ENCODE data around the gene FRMD4B.

Gene FRMD4B

DNA sequence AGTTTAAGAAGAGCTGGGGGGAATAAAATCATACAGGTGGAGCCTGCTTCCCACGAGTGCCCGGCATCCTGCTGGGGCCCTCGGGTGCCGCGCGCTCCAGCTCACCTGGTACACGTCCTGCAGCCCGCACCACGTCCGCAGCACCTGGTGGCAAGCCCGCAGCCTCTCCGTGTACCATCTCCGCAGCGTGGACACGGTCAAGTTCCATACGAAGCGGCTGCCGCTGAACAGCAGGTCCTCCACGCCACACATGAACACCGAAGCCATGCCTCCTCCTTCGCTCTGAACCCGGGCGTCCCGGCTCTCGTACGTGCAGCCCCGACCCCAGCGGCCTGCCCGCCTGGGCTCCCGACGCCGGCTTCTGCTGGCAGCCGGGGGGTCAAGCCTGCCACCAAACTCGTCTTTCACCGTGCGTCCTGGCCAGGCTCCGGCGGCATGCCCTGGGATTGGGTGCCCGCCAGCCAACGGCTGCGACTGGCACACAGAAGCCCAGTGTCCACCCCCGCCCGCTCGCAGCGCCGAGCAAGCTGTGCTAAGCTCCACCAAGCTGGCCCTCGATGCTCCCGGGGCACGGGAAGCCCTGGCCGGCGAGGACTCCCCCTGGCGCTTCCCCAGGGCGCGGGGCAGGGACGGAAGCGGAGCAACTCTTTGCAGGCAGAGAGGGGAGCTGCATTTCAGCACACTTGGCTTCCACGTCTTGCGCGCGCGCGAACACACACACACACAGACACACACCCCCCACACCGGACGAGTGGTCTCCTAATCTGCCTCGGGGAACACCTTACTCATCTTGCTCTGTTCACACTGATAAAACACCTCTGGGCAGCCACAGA lies at the start of gene FRMD4B:
FRMD4B (minus strand) TSS at position 366 of the 833 bp plus-strand sequence; CDS start at position 267, 99 bp downstream.
- DNase-seq (ENCODE audit: low read depth) = no peak

DNA sequence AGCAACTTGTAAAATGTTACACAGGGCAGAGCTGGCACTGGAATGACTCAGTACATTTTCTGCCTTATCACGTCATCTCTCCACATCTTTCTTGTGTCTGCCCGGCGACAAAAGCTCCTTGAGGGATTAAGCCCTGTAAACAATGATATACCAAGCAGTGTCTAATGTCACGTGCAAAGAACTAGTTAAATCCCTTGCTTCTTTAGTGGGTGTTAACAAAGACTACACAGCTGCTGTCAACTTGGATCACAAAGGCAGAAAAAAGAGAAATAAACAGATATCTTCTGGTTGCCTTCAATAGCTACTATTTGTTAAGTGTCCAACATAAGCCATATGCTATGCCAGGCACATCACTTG lies 48.1 kb upstream of the FRMD4B start:
- no peak for DNase-seq (ENCODE audit: low read depth)

DNA sequence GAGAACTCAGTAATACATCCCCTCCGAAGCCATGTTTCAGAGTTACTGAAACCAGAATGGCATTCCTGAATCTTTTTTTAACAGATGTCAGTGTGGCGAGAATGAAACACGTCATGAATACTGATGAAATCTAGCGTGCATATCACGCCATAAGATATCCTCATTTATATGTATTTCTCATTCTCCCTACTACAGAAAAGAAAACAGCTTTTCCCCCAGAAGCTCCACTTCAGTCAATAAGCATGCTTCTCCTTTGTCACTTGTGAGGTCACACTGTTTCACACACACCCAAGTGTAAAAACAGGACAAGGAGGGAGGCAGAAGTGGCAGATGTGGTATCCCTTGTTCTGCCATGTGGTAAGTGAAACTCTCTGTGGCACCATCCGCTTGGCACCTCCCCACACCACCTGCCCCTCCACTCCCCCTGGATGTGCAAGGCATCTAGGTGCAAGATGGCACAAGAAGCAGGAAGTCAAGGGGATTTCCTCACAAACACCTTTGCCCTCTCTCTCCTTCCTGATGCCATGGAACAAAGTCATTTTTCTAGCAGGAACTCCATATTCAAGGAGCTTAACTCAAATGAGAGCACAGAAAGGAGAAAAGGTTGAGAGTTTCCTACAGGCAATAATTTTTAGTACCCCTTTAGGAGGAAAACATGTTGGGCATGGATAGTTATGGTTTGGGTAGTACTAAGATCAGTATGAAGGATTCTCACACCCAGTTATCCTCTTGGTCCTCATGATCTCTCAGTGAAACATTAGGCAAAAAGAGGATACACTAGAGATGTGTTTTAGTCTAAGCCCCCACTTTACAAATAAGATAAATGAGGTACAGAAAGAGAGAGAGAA lies 47.5 kb upstream of the FRMD4B start:
- no peak for DNase-seq (ENCODE audit: low read depth)

DNA sequence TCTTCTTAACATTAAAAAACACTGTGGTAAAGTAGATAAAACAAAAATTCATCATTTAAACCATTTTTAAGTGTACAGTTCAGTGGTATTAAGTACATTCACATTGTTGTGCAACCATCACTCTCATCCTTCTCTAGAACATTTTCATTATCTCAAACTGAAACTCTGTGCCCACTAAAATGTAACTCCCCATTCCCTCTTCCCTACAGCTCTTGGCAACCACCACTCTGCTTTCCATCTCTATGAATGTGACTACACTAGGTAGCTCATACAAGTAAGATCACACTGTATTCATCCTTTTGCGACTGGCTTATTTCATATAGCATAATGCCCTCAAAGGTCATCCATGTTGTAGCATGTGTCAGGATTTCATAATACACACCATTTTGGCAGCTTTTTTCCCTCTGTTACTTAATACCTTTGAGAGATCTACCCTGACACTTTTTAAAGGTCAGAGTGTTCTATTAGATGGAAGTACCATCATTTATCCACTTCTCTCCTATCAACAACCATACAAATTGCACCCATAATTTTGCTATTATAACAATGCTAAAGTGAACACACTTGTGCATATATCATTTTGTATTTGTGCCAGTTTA lies 42.9 kb upstream of the FRMD4B start:
- no peak for DNase-seq (ENCODE audit: low read depth)

DNA sequence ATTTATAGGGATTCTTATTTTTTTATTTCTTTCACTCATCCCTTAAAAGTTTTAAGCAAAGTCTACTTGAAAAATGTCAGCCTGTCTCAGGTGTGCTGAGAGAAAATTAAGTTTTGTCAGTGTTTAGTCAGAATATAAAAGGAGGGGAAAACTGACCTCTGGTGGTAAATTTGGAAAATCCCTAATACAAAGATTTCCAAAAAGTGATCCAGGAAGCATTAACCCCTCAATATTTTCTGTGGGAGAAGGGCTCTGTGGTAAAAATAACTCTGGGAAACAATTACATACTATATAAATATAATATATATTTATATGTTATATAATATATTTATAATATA lies 41.0 kb upstream of the FRMD4B start:
- no peak for DNase-seq (ENCODE audit: low read depth)

DNA sequence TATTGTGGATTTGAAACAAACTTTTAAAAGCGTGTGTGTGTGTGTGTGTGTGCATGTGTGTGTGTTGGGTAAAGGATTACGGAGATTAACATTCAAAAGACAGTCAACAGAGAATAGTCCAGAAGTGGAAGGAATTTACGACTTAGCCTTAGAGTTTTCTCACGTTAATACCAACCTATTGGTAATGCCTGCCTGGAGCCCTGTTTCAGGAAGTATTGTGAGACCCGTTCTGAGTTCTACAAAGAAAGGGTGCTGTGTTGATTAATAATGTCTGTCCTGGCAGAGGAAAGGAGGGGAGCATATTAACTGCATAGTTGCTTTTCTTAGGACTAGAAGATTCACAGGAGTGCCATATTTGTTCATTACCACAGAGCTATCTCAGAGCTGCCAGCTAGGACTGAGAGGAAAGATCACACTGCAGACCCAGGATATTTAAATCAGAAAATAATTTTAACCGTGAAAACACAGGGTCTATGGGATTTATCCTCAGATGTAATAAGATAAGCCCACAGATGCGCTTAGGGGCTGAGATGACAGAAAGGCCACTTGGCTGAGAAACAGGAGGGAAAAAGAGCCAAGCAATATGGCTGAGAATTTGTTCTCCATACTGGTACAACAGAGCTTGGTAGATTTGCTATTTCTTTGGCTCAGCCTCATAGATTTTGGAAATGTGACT lies 40.5 kb upstream of the FRMD4B start:
- no peak for DNase-seq (ENCODE audit: low read depth)

DNA sequence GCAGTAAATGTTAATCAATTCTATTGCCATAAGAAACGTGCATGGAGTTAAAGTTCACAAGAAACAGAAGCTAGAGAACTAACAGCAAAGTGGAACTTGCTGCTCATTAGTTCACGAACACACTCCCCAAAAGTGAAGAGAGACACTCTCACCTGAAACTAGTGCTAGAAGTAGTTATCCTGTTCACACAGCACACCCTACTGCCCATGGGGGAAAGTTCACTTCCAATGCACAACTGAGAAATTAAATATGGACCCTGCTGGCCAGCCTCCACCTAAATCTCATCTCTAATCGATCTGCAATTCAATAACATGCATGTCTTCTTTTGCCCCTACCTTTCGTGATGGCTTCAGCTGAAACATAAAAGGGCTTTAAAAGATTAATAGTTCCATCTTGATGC lies 39.4 kb upstream of the FRMD4B start:
- DNase-seq (ENCODE audit: low read depth) = no peak

DNA sequence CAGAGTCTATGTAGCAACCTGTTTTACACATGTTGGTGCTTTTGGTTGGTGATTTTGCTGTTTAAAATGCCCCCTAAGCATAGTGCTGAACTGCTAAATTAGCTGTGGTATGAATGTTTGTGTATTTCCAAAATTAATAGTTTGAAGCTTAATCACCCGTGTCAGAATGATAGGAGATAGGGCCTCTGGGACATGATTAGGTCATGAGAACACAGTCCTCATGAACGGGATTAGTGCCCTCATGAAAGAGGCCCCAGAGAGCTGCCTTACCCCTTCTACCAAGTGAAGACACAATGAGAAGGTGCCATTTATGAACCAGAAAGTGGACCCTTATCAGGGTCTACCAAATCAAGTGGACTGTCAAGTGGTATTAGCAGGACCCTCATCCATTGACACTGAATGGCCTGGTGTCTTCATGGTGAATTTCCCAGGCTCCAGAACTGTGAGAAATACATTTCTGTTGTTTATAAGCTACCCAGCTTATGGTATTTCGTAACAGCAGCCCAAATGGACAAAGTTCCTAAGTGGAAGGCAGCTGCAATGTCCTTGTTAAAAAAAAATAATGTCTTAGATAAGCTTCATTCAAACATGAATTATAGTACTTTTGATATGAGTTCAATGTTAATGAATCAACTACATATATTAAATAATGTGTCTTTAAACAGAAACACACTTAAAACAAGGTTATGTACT lies 37.7 kb upstream of the FRMD4B start:
- DNase-seq (ENCODE audit: low read depth) = no peak

DNA sequence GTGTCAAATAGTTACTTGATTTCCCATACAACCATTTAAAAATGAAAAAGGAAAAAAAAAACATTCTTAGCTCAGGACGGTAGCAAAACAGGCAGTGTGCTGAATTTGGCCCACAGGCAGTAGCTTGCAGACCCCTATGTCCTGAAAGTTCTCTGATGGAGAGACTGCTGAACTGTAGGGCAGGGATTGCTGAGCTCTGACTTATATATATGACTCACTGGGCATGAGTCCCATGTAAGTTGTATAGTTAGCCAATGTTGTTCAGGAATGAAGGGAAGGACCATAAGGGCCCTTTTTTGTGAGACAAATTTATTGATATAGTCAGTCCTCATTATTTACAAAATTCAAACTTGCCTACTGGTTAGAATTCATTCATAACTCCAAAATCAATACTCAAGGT lies 36.9 kb upstream of the FRMD4B start:
- no peak for DNase-seq (ENCODE audit: low read depth)

DNA sequence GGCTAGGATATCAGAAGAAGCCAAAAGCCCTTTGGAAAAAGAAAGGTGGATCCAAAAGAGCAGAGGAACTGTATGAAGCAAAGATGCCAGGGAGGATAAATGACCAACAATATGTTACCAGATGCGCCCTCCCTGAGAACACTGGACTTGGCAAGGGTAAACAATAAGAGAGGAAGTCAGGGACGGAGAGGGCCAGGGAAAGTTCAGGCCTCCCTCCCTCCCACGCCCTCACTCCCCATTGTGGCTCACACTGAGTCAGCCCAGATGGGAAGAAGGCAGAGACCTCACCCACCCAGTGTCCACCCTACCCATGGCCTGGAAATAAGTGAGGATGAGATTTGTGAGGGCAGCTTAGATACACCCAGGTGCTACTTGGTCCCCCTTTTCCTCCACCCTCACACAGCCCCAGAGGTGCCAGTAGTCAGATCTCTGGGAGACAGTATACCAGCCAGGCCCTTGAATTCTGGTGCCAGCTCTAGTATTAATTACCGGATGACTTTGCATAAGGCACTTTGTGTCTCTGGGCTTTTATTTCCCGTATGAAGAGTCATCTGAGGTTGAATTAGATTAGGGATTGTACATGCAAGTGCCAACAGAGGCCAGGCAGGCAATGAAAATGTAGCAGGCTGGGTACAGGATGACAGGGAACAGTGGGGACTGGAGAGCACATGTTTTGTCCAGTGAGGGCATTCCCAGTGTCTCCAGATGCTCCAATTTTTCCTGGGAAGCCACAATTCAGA lies 35.1 kb upstream of the FRMD4B start:
- DNase-seq (ENCODE audit: low read depth) = no peak

DNA sequence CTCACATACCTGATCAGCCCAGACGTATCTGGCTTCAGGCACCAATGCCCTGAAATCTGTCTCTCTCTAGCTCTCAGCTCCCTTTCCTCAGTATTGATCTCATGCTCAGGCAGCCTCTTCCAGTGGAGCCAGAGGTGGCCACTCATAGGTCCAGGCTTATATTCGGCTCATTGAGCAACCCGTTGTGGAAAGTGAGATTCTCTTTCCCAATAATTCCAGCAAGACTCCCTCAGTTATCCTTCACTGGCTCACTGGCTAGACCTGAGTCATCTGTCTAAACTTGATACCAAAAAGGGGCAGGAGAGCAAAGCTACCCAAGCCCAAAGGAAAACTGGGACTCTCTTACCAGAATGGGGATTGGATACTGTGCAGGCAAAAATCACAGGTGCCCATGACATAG lies 33.4 kb upstream of the FRMD4B start:
- no peak for DNase-seq (ENCODE audit: low read depth)

DNA sequence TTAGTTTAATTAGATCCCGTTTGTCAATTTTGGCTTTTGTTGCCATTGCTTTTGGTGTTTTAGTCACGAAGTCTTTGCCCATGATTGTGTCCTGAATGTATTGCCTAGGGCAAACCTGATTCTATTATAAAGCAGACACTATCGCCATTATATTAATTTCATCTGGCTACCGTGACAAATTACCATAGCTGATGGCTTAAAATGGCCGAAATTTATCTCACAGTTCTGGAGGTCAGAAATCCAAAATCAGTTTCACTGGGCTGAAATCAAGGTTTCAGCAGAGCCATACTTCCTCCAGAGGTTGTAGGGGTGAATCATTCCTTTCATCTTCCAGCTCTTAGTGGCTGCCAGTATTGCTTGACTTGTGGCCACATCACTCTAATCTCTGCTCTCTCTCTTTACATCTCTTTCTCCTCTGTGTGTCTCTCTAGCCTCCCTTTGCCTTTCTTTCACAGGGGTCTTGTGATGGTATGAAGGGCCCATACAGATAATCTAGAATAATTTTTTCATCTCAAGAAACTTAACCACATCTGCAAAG lies 31.7 kb upstream of the FRMD4B start:
- DNase-seq (ENCODE audit: low read depth) = no peak

DNA sequence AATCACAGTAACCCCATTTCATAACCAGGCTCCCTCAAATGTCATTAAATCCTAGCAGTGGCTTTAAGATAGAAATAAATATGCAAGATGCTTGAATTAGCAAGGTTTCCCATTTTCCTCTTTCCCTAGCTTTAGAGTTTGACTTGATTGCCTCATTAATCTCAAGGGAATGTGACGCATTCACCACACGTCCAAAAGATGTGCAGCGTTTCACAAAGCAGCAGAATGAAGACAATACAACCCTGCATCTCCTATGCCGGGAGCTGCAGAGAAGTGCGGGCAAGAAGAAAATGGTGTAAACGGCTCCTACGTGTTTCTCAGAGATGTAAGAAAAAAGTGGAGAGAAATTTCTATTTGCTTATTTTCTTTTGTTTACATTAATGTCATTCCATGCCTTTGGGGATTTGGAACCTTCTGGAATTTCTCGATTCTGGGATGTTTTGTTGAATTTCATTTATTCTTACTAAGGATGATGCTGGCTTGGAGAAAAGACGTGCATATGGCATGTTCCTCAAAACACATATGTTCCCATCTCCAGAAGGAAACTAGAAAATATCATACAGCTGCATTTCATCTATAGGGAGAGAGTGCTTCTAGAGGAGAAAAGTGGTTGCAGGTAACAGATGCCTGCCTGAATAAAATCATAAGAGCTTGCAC lies 27.8 kb upstream of the FRMD4B start:
- DNase-seq (ENCODE audit: low read depth) = no peak

DNA sequence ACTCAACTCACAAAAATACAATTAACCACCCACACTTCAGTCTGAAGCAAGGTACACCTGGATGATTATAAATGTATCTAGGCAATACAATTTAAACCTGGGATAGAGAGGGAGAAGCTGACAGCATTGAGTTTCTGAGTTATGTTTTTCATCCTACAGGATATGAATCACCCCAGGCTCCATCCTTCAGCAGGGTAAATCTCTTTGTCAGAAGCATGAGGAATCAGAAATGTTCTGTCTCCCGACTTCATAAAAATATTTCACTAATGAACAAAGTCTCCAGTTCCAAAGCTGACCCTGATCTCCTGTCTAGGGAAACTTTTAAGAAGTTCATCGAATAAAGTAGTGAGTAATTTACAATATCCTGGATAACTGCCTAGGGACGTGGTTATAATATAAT lies 25.5 kb upstream of the FRMD4B start:
- DNase-seq (ENCODE audit: low read depth) = no peak

DNA sequence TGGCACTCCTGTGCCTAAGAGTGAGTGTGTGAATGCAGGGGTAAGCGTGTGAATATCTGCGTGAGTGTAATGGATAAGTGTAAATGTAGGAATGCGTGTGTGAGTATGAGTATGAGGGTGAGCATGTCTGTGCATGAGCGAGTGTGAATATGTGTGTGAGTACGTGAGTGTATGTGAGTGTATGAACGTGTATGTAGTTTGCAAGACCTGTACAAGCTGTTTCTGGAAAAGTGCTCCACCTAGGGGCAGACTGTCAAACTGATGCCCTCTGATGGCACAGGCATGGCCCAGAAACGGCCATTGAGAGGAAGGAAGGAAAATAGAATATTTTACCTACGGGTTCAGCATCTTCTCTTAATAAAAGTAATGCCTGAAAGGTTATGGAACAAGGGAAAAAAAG lies 24.4 kb upstream of the FRMD4B start:
- DNase-seq (ENCODE audit: low read depth) = no peak

DNA sequence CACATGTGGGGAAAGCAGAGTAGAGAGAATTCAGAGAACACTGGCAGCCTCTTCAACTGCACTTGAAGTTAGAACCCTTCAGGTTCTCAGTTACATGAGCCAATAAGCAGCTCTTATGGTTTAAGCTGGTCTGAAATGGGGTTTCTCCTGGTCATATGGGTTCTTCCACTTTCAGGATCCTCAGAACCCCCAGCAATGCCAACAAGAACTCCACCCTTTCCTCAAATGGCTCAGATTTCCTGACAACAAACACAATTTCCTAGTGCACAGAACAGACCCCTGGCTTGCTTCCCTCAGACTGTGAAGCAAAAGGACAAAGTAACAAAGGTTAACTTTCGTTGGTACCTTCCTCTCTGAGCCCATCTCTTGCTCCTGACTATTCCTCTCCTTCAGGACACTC lies 23.9 kb upstream of the FRMD4B start:
- DNase-seq (ENCODE audit: low read depth) = no peak

DNA sequence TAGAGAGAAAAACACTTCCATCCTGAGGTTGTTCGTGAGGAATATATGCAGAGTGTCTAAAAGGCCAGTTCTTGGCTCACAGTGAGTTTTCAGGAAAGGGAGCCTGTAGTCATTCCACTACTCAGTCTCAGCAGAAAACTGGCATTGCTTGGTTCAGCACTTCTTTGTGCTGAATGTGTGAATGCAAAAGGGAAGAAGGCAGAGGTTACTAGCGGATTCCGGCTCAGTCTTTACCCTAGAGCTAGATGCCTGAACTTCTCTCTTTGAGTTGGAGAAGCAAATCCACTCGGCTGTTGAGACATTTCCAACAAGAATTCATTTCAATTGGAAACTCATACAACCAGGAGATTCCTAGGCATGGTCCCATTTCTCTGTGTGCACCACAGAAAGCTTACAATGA lies 23.1 kb upstream of the FRMD4B start:
- DNase-seq (ENCODE audit: low read depth) = no peak

DNA sequence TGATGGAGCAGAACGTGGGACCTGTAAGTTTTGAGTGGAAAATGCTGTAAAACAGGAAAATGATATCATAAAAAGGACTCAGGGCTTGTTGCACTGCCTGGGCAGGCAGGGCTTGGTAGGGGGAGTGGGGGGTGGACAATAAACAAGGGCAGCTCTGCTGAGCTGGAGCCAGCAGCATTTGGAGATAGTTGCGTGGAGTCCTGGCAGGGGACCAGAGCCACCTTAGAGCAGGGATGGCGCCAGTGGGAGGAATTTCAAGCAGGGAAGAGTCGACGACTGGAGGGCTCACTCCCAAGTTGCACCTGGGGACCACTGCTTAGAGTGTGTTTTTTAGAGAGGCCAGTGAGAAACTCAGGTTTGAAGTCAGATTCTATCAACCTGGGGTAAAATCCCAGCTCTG lies 22.7 kb upstream of the FRMD4B start:
- DNase-seq (ENCODE audit: low read depth) = no peak

DNA sequence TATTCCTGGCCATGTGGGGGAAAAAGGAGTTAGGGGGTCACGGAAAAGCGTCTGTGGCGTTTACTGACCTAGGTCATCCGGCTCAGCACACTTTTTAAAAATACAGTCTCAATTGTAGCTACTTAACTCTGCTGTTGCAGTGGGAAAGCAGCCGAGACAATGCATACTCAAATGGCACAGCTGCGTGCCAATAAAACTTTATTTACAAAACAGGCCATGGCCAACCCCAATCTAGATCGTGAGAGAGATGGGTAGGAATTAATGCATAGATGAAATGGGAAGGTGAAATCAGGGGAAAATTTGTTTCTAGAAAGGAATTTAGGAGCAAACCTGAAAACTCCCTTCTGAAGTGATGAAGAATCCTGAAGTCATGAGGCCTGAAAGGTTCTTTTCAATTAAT lies 22.0 kb upstream of the FRMD4B start:
- no peak for DNase-seq (ENCODE audit: low read depth)

DNA sequence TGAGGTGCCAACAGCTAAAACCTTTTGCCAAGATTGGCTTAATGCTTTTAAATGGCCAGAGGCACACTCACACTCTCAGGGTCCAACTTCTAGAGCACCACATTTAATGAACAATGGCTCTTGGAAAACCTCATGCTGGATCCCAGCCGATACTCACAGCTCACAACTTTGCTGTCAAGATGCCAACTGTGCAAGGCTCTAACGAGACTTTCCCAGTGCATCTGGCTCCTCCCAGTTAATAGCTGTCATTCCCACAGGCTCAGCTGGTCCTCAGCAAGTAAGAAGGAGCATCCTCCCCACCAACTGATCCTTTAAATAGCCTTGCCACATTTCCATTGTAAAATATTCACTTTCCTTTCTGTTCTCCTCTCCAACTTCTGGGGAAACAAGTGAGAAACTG lies 20.3 kb upstream of the FRMD4B start:
- DNase-seq (ENCODE audit: low read depth) = no peak

Measured in HS-27A (cell line).